Colonic mucosa (tissue), 4 donors: ENCODE measurements around the gene ABHD2. TPM values are rescaled to one million over a fixed set of nuclear protein-coding genes. Genes with fewer than 3 reads are reported as not detected.
"Not testable (repeated sequence)": the region's sequence is repeated elsewhere in the genome, so short reads cannot be mapped to it uniquely, and the experiment has no call there.

Experiments
- DNase-seq: peaks from one replicate; pipeline ENCODE4 v3.0.0-alpha.2; 2020
- H3K27ac ChIP-seq: fragments of 200-600 bp; one replicate; pipeline ENCODE4 v1.8.0; 2021
- H3K27me3 ChIP-seq: fragments of 200-600 bp; one replicate; pipeline ENCODE4 v1.8.0; 2021
- H3K36me3 ChIP-seq: fragments of 200-600 bp; one replicate; pipeline ENCODE4 v1.8.0; 2021
- H3K4me1 ChIP-seq: fragments of 200-600 bp; one replicate; pipeline ENCODE4 v1.8.0; 2021; ENCODE audit warnings: mild to moderate bottlenecking
- H3K4me3 ChIP-seq: fragments of 200-600 bp; one replicate; pipeline ENCODE4 v1.8.0; 2021
- H3K9ac ChIP-seq, 2 donors: one replicate each; pipeline ENCODE4 v1.7.0; 2013; ENCODE audit warnings: control low read depth in 2 of 2, low read depth in 2 of 2, low read length in 2 of 2
- H3K9me3 ChIP-seq: fragments of 200-600 bp; one replicate; pipeline ENCODE4 v1.8.0; 2021
- CTCF ChIP-seq: fragments of 200-600 bp; IDR thresholded peaks from one replicate; pipeline ENCODE4 v1.8.0; 2022; ENCODE audit warnings: antibody characterized with exemption, mild to moderate bottlenecking
- intact Hi-C: fragments of 100-400 bp; cut with DNase I; formaldehyde crosslinking; loops from one replicate; pipeline ENCODE4 v1.14.1; 2022
- total RNA-seq, 2 donors: library from RNA; stranded (reverse); fragmentation: NEBNext Ultra II Directional in 1 of 2; extraction: Animal tissue kit (Norgen Biotek cat#: 25700) in 1 of 2; gene quantifications; one replicate each; pipeline ENCODE4 v1.2.1, GENCODE V29; 2021
- donor health status: healthy.
- donor health status: DM: no; HTN: no; CAD: no.
- donor health status: DM: no; HTN: no; CAD: no.

The ABHD2 gene
- total RNA-seq, 2 donors from 2014 or later: 71.5 to 86.7 TPM

GRCh38 chr15:89244574-89244903 is 156.3 kb downstream of the ABHD2 start:
- Histone ChIP-seq H3K27ac (no peak overlapping the region), H3K4me1 (no peaks in the 10 kb centered on the region), H3K36me3 (no peaks in the 10 kb centered on the region), H3K9ac (peak overlapping the region; percentile 64 to 93), H3K27me3 (no peaks in the 10 kb centered on the region), H3K4me3 (peak overlapping the region; percentile 66), H3K9me3 (no peaks in the 10 kb centered on the region)
- intact Hi-C loops: loop anchor here (5.0 kb wide), 1 partner anchor 37 kb away; no protein-coding TSS in a partner anchor
- DNase-seq: no peak
- no peak for TF ChIP-seq CTCF

GRCh38 chr15:89247446-89247845 is 159.2 kb downstream of the ABHD2 start:
- intact Hi-C loops: no loop called here
- TF ChIP-seq CTCF: no peak
- DNase-seq: no peak

GRCh38 chr15:89248584-89248983 is 160.3 kb downstream of the ABHD2 start:
- no peak for TF ChIP-seq CTCF
- Histone ChIP-seq H3K9ac (no peak overlapping the region), H3K4me1 (no peaks in the 10 kb centered on the region), H3K36me3 (no peaks in the 10 kb centered on the region), H3K27me3 (no peaks in the 10 kb centered on the region), H3K9me3 (no peaks in the 10 kb centered on the region), H3K4me3 (no peak overlapping the region), H3K27ac (no peak overlapping the region)
- intact Hi-C loops: no loop called here
- no peak for DNase-seq

More at GRCh38 chr15:89247446-89247845, 159.2 kb downstream of the ABHD2 start:
- H3K36me3 ChIP-seq: no peaks in the 10 kb centered on the region
- H3K4me3 ChIP-seq: no peak overlapping the region
- H3K27me3 ChIP-seq: no peaks in the 10 kb centered on the region
- no peak overlapping the region for H3K9ac ChIP-seq
- no peak overlapping the region for H3K27ac ChIP-seq
- no peaks in the 10 kb centered on the region for H3K9me3 ChIP-seq
- no peaks in the 10 kb centered on the region for H3K4me1 ChIP-seq

- H3K9me3 ChIP-seq, H3K9ac ChIP-seq, H3K27me3 ChIP-seq, DNase-seq, H3K4me3 ChIP-seq, H3K27ac ChIP-seq, H3K36me3 ChIP-seq, intact Hi-C loops, H3K4me1 ChIP-seq: not testable (repeated sequence)
Observed at GRCh38 chr15:89250142-89250541, 161.9 kb downstream of the ABHD2 start.

Other genes starting within 250 kb of the ABHD2 start
- gene HAPLN3, start 192.9 kb upstream of the ABHD2 start, total RNA-seq: 1 to 10 TPM; 1.9 to 3.6 TPM
- gene MFGE8, start 175.1 kb upstream of the ABHD2 start, total RNA-seq: 10 to 100 TPM; 31.3 to 38.6 TPM
- not detected for gene RLBP1, start 133.1 kb downstream of the ABHD2 start, total RNA-seq
- 10 to 100 TPM; 19.9 to 76.9 TPM for gene FANCI, start 155.5 kb downstream of the ABHD2 start, total RNA-seq
- gene POLG, start 246.4 kb downstream of the ABHD2 start, total RNA-seq: 10 to 100 TPM; 70.8 to 86.8 TPM